ENCODE measurements around the gene TRPM1.

- TF ChIP-seq POLR2AphosphoS5 (IDR thresholded peaks at IDR 0.05; ENCODE audit: low read depth, low read length): no peak
- no peak for TF ChIP-seq POLR2A (IDR thresholded peaks at IDR 0.05; ENCODE audit: low read depth, low read length)
- no peak for TF ChIP-seq TAF1 (IDR thresholded peaks at IDR 0.05; ENCODE audit: borderline replicate concordance, low read depth, low read length)
Observed at GRCh38 chr15:30990036-30990435, 111.5 kb downstream of the TRPM1 start.
